Activated T-helper 1 cell treated with anti-CD3 and anti-CD28 coated beads, Interleukin-2, amount 50 U/mL, for 16 hours (primary cell): ENCODE measurements around the gene FER1L5.

ENCODE experiments used
- DNase-seq, 2 donors: peaks; one replicate each; pipeline ENCODE4 v3.0.0-alpha.2; 2020; ENCODE audit warnings: low read depth in 1 of 2, low spot score in 1 of 2

The FER1L5 gene

DNA sequence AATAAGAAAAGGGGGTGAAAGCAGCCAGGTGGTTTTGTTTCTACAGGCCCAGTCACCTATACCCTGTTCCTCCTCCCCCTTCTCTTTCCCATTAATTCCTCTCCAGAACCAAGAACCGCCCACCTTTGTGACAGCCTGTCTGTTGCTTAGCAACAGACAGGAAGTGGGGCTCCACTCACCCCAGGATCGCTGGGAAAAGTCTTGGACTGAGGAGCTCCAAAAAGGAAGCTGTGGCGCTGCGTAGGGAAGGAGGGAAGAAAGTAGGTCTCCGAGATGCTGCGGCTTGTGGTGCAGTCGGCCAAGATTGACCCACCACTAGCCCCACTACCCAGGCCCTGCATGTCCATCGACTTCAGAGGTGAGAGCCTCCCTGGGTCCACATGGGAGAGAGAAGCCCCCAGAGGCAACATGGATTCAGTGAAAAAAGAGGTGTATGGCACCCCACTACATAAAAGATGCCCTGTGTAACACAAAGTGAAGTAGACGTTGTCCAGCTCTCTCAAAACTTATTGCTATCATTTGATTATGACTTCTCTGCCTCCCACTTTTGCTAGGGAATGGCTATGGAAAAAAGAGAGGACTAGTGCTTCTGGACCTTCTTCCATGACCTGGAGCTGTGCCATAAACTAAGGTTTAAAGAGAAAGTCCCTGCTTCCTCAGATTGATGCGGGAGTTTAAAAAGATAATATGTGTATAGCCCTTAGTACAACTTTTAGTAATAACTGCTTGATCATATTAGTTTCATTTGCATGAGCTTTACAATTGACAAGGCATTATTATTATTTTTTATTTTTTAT is at the start of gene FER1L5:
FER1L5 (plus strand) TSS at position 201 of the 797 bp plus-strand sequence; CDS start at position 274, 73 bp downstream.
- no peak for DNase-seq

DNA sequence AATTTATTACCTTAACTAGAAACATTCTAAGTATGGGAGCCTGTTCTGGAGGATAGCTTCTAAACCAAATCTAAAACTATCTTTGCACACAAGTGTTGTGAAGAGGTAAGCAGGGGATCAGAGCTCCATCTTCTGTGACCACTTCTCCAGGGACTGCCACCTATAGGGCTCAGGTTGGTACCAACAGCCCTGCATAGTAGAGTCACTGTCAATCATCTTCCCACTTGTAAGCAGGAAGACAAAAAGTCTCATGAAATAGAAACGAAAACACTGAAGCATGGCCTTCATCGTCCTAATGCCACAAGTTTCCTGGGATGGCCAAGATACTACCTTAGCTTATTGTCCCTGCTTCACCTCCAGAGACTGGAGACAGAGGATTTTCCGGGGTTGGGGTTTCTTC is 48.3 kb upstream of the FER1L5 start:
- DNase-seq, result no peak

DNA sequence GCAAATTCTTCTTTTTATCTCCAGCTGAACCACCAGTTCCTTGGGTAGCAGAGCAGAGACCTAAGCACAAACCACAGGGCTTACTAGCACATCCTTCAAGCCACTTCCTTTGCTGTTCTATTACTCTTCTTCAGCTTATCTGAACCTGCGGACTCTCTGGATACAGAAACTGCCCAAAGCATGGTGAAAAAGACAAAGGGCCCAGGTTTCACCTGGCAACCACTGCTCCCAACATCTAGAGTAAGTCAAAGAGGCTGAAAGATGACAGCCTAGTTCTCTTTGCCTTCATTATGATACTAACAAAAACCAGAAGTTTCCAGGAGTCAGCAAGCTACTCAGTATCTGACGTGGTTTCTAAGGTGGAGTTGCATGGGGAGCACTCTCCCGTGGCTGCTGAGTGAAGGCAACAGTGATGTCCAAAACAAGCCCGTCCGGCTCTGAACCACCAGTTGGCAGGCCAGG is 47.8 kb upstream of the FER1L5 start:
- DNase-seq, result no peak

DNA sequence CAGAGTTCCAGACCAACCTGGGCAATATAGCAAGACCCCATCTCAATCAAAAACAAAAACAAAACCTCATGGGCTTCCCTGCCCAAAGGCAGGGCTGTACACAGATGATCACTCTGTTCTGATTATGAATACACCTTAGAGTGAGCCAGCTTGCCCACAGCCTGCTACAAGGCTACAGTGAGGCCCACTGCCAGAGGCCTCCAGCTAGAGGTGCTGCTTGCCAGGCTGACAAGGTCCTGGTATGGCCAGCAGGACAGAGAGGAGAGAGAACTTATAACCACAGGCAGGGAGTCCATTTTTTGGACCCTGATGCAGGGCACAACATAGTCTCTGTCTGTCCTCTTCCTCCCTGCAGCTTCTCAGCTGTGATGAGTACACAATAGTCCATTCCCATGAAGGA is 46.0 kb upstream of the FER1L5 start:
- DNase-seq, result no peak

DNA sequence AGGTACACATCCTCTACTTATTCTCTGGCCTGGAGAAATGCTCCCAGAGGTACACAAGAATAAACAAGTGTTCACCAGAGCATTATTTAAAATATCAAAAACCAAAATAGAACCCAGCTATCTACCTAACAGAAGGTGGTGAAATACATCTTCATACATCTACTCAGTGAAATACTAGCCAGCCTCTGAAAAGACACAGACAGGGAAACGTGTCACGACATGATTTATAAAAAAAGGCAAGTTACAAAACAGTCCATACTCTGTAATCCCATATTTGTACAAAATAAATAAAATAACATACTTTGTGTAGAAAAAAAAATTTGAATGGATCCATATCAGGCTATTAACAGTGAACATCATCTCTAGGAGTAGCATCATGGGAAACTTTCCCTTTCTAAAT is 42.6 kb upstream of the FER1L5 start:
- no peak for DNase-seq

DNA sequence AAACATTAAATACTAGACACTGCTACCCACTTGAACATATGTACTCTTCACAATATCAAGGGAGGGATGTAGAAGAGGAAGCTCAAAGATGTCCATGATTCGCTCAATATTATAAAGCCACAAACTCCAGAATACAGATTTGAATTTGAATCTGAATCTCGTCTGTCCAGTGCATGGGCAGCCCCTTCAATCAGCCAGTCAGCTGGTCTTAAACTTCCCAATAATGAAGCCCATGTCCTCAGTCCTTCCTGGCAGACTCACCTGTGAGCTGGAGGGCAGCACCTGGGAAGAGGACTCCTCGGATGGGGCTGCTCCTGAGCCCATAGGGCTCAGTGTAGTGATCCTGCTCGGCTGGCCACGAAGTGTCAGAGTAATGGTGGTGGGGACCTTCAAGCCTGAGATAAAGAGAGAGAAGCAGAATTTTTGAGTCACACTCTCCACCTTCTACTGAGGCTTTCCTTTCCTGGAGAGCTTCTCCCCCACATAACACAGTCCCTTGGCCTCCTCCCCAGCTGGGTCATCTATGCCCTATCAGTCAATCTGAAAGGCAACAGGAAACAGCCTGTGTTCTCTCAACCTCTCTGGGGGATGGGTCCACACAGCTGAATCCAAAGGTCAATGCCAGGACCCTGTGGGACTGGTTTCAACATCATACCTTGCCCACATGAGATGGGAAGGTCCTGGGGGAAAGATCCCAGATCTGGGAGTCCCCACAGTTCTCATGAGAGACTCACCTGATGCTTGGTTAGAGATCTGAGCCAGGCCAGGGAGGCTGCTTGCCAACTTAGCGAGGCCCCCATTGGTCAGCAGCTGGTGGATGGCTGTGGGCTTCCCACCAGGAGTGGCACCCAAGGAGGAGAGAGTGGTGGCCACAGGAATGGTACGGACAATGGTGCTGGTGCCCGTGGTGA is 40.9 kb upstream of the FER1L5 start:
- DNase-seq, result no peak

DNA sequence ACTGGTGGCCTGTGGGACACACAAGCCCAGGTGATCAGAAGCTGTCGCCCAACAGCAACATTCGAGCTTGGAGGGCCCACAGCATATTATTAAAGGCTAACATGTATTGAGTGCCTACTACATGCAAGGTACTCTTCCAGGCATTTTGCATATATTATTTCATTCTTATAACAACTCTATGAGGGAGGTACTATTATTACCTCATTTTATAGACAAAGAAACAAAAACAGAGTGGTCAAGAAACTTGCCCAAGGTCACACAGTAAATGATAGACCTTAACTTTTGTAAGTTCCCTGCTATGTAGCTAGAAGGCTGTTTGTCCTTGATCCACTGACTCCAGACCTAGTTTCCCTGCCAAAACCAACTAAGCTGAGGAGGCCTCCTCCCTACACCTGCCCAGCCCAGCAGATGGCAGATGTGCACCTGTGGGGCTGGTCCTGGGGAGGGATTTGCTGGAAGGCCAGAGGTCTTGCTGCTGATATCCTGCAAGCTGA is 40.2 kb upstream of the FER1L5 start:
- DNase-seq, result no peak

DNA sequence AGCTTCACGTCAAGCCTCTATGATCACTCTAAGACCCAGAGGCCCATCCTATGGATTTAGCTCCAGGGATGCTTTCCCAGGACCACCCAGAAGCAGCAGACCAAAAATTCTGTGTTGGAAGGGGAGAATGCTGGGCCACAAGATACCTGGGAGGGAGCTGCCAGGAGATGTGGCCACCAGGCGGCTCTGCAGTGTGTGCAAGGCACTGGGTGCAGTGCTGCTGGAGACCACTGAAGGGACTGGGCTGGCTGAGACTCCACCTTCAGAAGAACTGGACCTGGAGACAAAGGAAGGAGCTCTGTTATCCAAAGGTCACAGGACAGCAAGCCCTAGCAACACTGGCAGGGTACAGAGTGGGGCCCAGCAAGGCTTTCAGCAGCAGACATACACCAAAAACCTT is 38.5 kb upstream of the FER1L5 start:
- DNase-seq, result no peak

- no peak for DNase-seq
These were observed 33.8 kb upstream of the FER1L5 start for GRCh38 chr2:96608469-96609455.

DNA sequence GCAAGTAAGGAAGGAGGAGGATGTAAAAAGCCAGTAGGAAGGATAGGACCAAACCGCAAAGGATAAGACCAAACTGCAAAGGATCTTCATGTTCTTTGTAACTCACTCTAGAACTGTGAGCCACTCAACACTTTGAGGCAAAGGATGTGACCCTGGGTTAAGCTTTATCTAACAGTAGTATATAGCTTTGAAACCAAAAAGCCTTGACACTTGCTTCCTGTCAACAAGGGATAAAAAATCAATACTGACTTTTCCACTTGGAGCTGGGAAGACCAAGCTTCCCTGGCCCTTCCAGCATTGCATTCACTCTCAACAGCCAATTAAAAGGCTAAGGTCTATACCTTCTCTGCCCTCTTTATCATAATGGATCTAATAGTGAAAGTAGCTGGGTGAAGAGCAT is 26.4 kb upstream of the FER1L5 start:
- DNase-seq, result no peak

DNA sequence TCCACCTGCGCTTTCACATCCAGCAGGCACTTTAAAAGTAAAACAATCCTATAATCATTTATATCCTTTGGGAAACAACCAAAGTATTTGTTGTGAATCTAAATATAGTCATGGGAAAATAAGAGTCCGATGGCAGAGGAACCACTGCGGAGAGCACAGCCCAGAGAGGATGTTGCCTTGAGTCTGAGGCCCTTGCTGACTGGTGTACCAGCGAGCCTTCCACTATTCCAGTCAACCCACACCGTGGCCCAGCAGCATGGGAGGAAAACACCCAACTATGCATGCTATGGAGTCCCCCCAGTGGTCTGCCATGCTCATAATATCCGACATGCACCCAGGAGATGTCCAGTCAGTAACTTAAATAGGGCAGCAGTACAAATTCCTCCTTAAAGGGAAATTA is 26.0 kb upstream of the FER1L5 start:
- DNase-seq, result no peak

GRCh38 chr2:96617012-96617411 is 25.6 kb upstream of the FER1L5 start:
- DNase-seq, result no peak

GRCh38 chr2:96618596-96619283 is 23.8 kb upstream of the FER1L5 start:
- no peak for DNase-seq

- no peak for DNase-seq
These were observed 20.0 kb upstream of the FER1L5 start for GRCh38 chr2:96622544-96622943.

- DNase-seq, result no peak
These were observed 19.4 kb upstream of the FER1L5 start for GRCh38 chr2:96623116-96623515.

DNA sequence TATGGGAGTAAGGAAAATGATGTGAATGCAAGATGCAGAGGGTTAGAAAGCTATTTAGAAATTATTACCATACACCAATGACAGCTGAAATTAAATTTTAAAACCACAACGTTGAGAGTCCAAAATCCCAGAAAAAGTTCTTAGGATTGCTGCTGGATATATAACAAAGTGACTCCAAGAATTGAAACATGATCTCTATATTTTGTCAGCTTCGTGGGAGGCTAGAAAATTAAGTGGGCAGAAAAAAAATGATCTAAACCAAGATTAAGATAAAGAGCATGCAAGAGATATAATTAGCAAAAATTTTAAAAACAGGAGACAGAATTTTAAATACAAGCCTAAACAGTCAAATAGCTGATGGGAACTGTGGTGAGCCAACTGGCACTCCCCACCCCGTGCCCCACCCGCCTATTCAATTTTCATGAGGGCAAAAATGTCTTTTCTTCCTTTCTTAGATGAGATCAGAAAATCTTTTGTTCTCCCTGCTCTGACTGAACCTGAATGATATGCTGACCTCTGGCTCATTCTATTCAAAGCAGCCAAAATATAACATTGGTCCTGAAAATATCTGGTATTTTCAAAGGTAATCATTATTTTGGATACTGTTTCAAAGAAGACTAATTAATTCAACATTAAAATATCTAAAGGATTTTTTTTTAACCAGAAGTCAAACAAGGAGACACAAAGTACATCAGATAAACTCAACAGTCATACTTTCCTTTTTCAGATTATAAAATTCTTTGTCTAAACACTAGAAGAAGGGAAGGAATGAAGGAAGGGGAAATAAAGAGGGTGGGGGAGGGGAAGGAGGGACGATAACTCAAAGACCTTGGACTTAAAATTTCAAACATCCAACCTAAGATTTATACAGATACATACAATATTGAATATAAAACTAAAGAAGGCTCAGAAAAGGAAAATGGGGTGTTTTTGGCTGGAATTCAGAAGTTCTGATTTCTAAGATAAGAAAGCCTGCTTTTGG is 16.7 kb upstream of the FER1L5 start:
- no peak for DNase-seq

DNA sequence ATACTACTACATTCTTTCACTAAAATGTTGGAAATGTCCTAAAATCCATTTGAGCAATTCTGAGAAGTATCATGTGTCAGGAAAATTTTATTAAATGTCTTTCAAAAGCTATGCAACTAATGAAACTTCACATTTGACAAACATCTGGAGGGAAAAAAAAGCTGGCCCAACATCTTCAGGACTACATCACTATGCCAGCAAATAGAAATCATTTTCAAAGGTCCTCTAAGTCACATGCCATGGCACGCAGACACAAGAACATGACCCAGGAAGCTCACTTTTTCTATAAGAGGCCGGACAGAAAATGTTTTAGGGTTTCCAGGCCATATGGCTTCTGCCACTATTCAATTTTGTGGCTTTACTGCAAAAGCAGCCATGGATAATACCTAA is 16.0 kb upstream of the FER1L5 start:
- no peak for DNase-seq

DNA sequence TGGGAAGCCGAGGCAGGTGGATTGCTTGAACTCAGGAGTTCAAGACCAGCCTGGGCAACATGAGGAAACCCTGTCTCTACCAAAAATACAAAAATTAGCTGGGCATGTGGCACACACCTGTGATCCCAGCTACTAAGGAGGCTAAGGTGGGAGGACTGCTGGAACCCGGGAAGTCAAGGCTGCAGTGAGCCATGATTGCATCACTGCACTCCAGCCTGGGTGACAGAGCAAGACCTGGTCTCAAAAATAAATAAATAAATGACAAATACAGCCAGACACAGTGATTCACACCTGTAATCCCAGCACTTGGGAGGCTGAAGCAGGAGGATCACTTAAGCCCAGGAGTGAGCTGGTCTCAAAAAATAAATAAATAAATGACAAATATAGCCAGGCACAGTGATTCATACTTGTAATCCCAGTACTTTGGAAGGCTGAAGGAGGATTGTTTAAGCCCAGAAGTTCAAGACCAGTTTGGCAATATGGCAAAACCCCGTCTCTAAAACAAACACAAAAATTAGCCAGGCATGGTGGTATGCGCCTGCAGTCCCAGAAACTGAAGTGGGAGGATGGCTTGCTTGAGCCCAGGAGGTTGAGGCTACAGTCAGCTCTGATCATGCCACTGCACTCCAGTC is 10.6 kb upstream of the FER1L5 start:
- no peak for DNase-seq

GRCh38 chr2:96633641-96634040 is 8.9 kb upstream of the FER1L5 start:
- no peak for DNase-seq
